Activated CD4-positive, alpha-beta T cell treated with anti-CD3 and anti-CD28 coated beads, Interleukin-2, amount 50 U/mL, for 16 hours (primary cell): ENCODE measurements around the gene PI4KA.
"Not testable (repeated sequence)": the region's sequence is repeated elsewhere in the genome, so short reads cannot be mapped to it uniquely, and the experiment has no call there.

Experiments used
- DNase-seq: peaks from one replicate; pipeline ENCODE4 v3.0.0-alpha.2; 2020

The PI4KA gene

GRCh38 chr22:20858615-20859416, at the start of gene PI4KA, which contains the start of gene SNAP29:
PI4KA (minus strand) TSS chr22:20858811; CDS start chr22:20858725, 86 bp downstream.
SNAP29 (plus strand) TSS chr22:20859007; CDS start chr22:20859111, 104 bp downstream.
- peak; percentile 99 for DNase-seq

GRCh38 chr22:20906387-20906767, 47.8 kb upstream of the PI4KA start:
- DNase-seq = no peak

GRCh38 chr22:20905415-20906386, 47.1 kb upstream of the PI4KA start:
- no peak for DNase-seq

- DNase-seq = no peak
Measured at GRCh38 chr22:20904980-20905355, 46.4 kb upstream of the PI4KA start.

GRCh38 chr22:20904008-20904979, 45.7 kb upstream of the PI4KA start:
- DNase-seq = no peak

- no peak for DNase-seq
Measured at GRCh38 chr22:20903093-20903492, 44.5 kb upstream of the PI4KA start.

- DNase-seq = not testable (repeated sequence)
Measured at GRCh38 chr22:20901093-20902033, 42.8 kb upstream of the PI4KA start.

- DNase-seq = no peak
Measured at GRCh38 chr22:20899827-20900423, 41.3 kb upstream of the PI4KA start.

GRCh38 chr22:20897737-20898136, 39.1 kb upstream of the PI4KA start:
- DNase-seq = not testable (repeated sequence)

- DNase-seq = no peak
Measured at GRCh38 chr22:20890975-20891374, 32.4 kb upstream of the PI4KA start.

- DNase-seq = no peak
Measured at GRCh38 chr22:20889904-20890540, 31.4 kb upstream of the PI4KA start.

- no peak for DNase-seq
Measured at GRCh38 chr22:20889025-20889704, 30.6 kb upstream of the PI4KA start.

- DNase-seq = no peak
Measured at GRCh38 chr22:20887375-20887774, 28.8 kb upstream of the PI4KA start.

GRCh38 chr22:20885557-20886323, 27.1 kb upstream of the PI4KA start:
- peak; percentile 33 for DNase-seq

- no peak for DNase-seq
Measured at GRCh38 chr22:20885017-20885556, 26.5 kb upstream of the PI4KA start.

GRCh38 chr22:20884454-20884853, 25.8 kb upstream of the PI4KA start:
- no peak for DNase-seq

- DNase-seq = no peak
Measured at GRCh38 chr22:20882855-20883254, 24.2 kb upstream of the PI4KA start.
